Vagina (tissue), 2 donors: ENCODE measurements around the gene FAM171A2. TPM values are rescaled to one million over a fixed set of nuclear protein-coding genes. Genes with fewer than 3 reads are reported as not detected.

Source experiments
- DNase-seq, 2 donors: peaks; one replicate each; pipeline ENCODE4 v3.0.0-alpha.2; 2017; ENCODE audit errors: extremely low spot score in 2 of 2
- H3K27ac ChIP-seq: fragments of 200-600 bp; sonication (generic); one replicate; pipeline ENCODE4 v1.5.1; 2019
- H3K27me3 ChIP-seq: fragments of 200-600 bp; sonication (generic); one replicate; pipeline ENCODE4 v1.5.1; 2019
- H3K36me3 ChIP-seq, 2 donors: fragments of 200-600 bp; sonication (generic); one replicate each; pipeline ENCODE4 v1.5.1; 2017 to 2019
- H3K4me1 ChIP-seq: fragments of 200-600 bp; sonication (generic); one replicate; pipeline ENCODE4 v1.5.1; 2019
- H3K4me3 ChIP-seq, 2 donors: fragments of 200-600 bp; sonication (generic); 1 replicate in 1 of 2; 2 replicates in 1 of 2; pipeline ENCODE4 v1.5.1; 2016 to 2019
- H3K9me3 ChIP-seq: fragments of 200-600 bp; sonication (generic); one replicate; pipeline ENCODE4 v1.5.1; 2019
- CTCF ChIP-seq, 3 experiments: fragments of 450-650 bp in 2 of 3; fragments of 200-600 bp in 1 of 3; sonication (generic) in 1 of 3; IDR thresholded peaks; one replicate each; pipeline ENCODE4 v1.5.1; 2017 to 2019; ENCODE audit warnings: antibody characterized with exemption in 3 of 3, mild to moderate bottlenecking in 2 of 3, moderate library complexity in 2 of 3
- POLR2A ChIP-seq, 2 donors: fragments of 450-650 bp; IDR thresholded peaks; one replicate each; pipeline ENCODE4 v1.6.1; 2017; ENCODE audit warnings: antibody characterized with exemption in 2 of 2, mild to moderate bottlenecking in 2 of 2, moderate library complexity in 2 of 2
- POLR2AphosphoS5 ChIP-seq, 2 donors: sonication (generic); formaldehyde crosslinking; IDR thresholded peaks; one replicate each; pipeline ENCODE4 v1.9.0; 2017; ENCODE audit warnings: antibody characterized with exemption in 2 of 2, mild to moderate bottlenecking in 2 of 2, low read depth in 1 of 2; ENCODE audit not compliant: insufficient read depth in 1 of 2
- intact Hi-C: fragments of 100-400 bp; cut with DNase I; formaldehyde crosslinking; loops from one replicate; pipeline ENCODE4 v1.15.1; 2023
- total RNA-seq: library from RNA; depleted of rRNA; stranded (reverse); fragments of >200 nt; gene quantifications from one replicate; pipeline ENCODE4 v1.2.3, GENCODE V29; 2016

The FAM171A2 gene
- total RNA-seq, 1 donor from 2014 or later, result 4.2 TPM

DNA sequence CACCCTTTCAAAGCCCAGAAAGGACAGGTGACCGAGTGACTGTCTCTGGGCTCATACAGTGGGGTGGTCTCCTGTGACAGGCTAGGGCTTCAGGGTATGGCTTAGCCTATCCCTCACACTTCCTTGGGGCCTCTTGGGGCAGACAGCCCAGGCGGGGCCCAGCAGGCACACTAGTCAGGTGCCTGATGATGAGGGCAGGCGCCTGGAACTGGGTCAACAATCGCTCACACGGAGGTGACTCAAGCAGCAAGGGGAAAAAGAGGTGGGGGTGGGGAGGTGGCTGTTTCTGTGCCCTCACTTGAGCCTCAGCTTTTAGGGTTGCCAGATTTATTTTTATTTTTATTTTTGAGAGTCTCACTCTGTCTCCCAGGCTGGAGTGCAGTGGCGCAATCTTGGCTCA lies 25.0 kb downstream of the FAM171A2 start:
- no peaks in the 10 kb centered on the region for H3K9me3 ChIP-seq
- intact Hi-C loops, result no loop called here
- no peak overlapping the region for H3K4me3 ChIP-seq
- no peaks in the 10 kb centered on the region for H3K36me3 ChIP-seq
- peaks cover 4% of the 10 kb centered on the region for H3K4me1 ChIP-seq
- TF ChIP-seq POLR2AphosphoS5 (IDR thresholded peaks at IDR 0.05; ENCODE audit: insufficient read depth in 1 of 2, low read depth in 1 of 2), result no peak
- TF ChIP-seq CTCF (IDR thresholded peaks at IDR 0.05), result no peak
- no peak for TF ChIP-seq POLR2A (IDR thresholded peaks at IDR 0.05)
- DNase-seq, result no peak
- no peaks in the 10 kb centered on the region for H3K27me3 ChIP-seq
- no peak overlapping the region for H3K27ac ChIP-seq

DNA sequence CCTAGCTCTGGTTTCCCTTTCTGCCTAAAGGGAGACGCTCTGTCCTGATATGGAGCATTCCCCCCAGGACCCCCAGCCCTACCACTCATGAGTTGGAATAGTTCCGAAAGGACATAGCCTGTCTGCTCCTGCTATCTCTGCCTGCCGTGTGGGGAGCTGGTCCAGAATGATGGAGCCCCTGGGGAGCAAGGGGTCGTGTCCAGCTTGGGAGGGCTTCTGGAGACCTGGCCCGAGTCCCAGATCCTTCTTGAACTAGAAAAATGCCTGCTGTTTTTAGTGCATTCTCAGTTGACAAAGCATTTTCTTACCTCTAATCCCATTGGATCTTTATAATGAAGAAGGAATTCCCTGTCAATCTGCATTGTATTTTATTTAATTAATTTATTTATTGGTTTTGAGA lies 27.7 kb downstream of the FAM171A2 start:
- no peak for DNase-seq
- intact Hi-C loops, result no loop called here
- no peak for TF ChIP-seq POLR2A (IDR thresholded peaks at IDR 0.05)
- H3K36me3 ChIP-seq, result no peaks in the 10 kb centered on the region
- H3K4me1 ChIP-seq, result no peaks in the 10 kb centered on the region
- no peak overlapping the region for H3K4me3 ChIP-seq
- H3K9me3 ChIP-seq, result no peaks in the 10 kb centered on the region
- H3K27me3 ChIP-seq, result no peaks in the 10 kb centered on the region
- H3K27ac ChIP-seq, result no peak overlapping the region

- no peaks in the 10 kb centered on the region for H3K36me3 ChIP-seq
- intact Hi-C loops, result no loop called here
Measured at GRCh38 chr17:44335564-44335963, 28.1 kb downstream of the FAM171A2 start.

DNA sequence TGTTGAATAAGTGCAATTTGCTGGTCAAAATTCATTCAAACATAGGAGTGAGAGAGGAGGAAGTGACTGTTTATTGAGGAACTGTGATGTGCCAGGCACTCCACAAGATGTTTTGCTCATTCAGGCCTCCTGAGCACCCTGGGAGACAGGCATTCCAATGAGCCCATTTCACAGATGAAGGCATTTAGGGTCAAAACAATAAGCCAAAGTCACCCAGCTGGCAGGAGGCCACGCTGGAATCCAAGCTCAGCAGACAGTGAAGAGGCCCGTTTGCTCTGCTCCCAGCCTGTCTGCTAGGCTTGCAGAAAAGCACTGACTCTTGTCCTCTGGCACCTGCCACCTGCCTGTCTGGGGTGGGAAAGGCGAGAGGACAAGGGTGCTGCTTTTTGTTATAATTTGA lies 28.9 kb downstream of the FAM171A2 start:
- H3K27ac ChIP-seq, result no peak overlapping the region
- no peak overlapping the region for H3K4me3 ChIP-seq
- TF ChIP-seq POLR2AphosphoS5 (IDR thresholded peaks at IDR 0.05; ENCODE audit: insufficient read depth in 1 of 2, low read depth in 1 of 2), result no peak
- no peak for TF ChIP-seq POLR2A (IDR thresholded peaks at IDR 0.05)
- no peak for TF ChIP-seq CTCF (IDR thresholded peaks at IDR 0.05)
- H3K27me3 ChIP-seq, result no peaks in the 10 kb centered on the region
- H3K36me3 ChIP-seq, result no peaks in the 10 kb centered on the region
- intact Hi-C loops, result no loop called here
- H3K9me3 ChIP-seq, result no peaks in the 10 kb centered on the region
- no peaks in the 10 kb centered on the region for H3K4me1 ChIP-seq
- no peak for DNase-seq

More at GRCh38 chr17:44335564-44335963, 28.1 kb downstream of the FAM171A2 start:
- Histone ChIP-seq H3K9me3 (no peaks in the 10 kb centered on the region), H3K4me1 (no peaks in the 10 kb centered on the region), H3K27ac (no peak overlapping the region), H3K4me3 (no peak overlapping the region), H3K27me3 (no peaks in the 10 kb centered on the region)
- TF ChIP-seq POLR2AphosphoS5 (IDR thresholded peaks at IDR 0.05; ENCODE audit: insufficient read depth in 1 of 2, low read depth in 1 of 2), result no peak
- TF ChIP-seq CTCF (IDR thresholded peaks at IDR 0.05), result no peak
- no peak for TF ChIP-seq POLR2A (IDR thresholded peaks at IDR 0.05)
- no peak for DNase-seq

DNA sequence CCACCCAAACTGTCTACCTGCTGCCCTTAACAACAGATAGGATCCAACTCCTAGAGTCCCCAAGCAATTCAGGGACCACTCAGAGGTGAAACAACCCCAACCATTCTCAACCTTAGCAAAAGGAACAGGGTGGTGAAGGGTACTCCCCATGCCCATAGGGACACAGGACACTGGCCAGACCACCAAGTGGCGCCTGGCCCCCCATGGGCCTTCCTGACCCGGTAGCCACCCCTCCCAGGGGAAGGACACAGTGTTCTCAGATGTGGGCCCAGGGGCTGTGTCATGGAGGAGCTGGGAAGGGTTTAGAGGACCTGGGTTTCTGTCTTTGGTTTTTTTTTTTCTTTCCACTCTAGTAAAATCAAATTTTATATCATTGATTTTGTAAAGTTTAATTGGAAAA lies 29.3 kb downstream of the FAM171A2 start:
- Histone ChIP-seq H3K4me1 (no peaks in the 10 kb centered on the region), H3K27ac (no peak overlapping the region)

More for the DNA sequence above, 29.3 kb downstream of the FAM171A2 start:
- no peak for DNase-seq
- Histone ChIP-seq H3K36me3 (no peaks in the 10 kb centered on the region), H3K9me3 (no peaks in the 10 kb centered on the region), H3K27me3 (no peaks in the 10 kb centered on the region), H3K4me3 (no peak overlapping the region)
- TF ChIP-seq POLR2A (IDR thresholded peaks at IDR 0.05) (no peak), CTCF (IDR thresholded peaks at IDR 0.05) (no peak), POLR2AphosphoS5 (IDR thresholded peaks at IDR 0.05; ENCODE audit: insufficient read depth in 1 of 2, low read depth in 1 of 2) (no peak)
- intact Hi-C loops, result no loop called here
